Caco-2 (cell line): ENCODE measurements around the gene TTC39B. TPM values are rescaled to one million over a fixed set of nuclear protein-coding genes. Genes with fewer than 3 reads are reported as not detected.

Source experiments
- BruUV-seq: library from RNA; stranded (reverse); fragments of 400-500 nt; replicated peaks from 2 replicates; lab custom pipeline; 2021; lab: Mats Ljungman, UMichigan
- CTCF ChIA-PET: fragments of 300-600 bp; sonication (Branson Sonifier 250); formaldehyde crosslinking; loops from one replicate; lab custom pipeline; 2022; ENCODE audit warnings: antibody characterized with exemption; lab: Charles Lee
- POLR2A ChIA-PET: fragments of 300-600 bp; sonication (Branson Sonifier 250); formaldehyde crosslinking; loops from one replicate; lab custom pipeline; 2022; ENCODE audit warnings: antibody characterized with exemption; lab: Charles Lee
- DNase-seq, 2 experiments: peaks; one replicate each; pipeline versions ENCODE4 v3.0.0 to v3.0.0-alpha.2; 2020 to 2022
- H3K27me3 ChIP-seq: replicated peaks from 2 replicates; pipeline ENCODE4 v1.6.0; 2011; ENCODE audit warnings: low read length; ENCODE audit not compliant: control insufficient read depth, insufficient read depth
- H3K36me3 ChIP-seq: 2 replicates; pipeline ENCODE4 v1.5.1; 2011; ENCODE audit warnings: low read length; ENCODE audit not compliant: control insufficient read depth, insufficient read depth
- H3K4me1 ChIP-seq: fragments of 250-450 bp; sonication (Bioruptor Pico); 2 replicates; pipeline ENCODE4 v1.5.1; 2020; ENCODE audit warnings: mild to moderate bottlenecking
- H3K4me3 ChIP-seq: 2 replicates; pipeline ENCODE4 v1.5.1; 2011; ENCODE audit warnings: low read depth, mild to moderate bottlenecking, control low read depth, low read length
- H3K9me3 ChIP-seq: fragments of 250-450 bp; sonication (Bioruptor Pico); 2 replicates; pipeline ENCODE4 v1.5.1; 2020; ENCODE audit warnings: mild to moderate bottlenecking, moderate library complexity
- H3K27ac Mint-ChIP-seq: one replicate; pipeline ENCODE4 v1.8.0; 2022; ENCODE audit warnings: mixed read lengths; ENCODE audit not compliant: unreplicated experiment
- H3K27me3 Mint-ChIP-seq: one replicate; pipeline ENCODE4 v1.8.0; 2022; ENCODE audit warnings: mixed read lengths; ENCODE audit not compliant: insufficient read depth, unreplicated experiment
- H3K36me3 Mint-ChIP-seq: one replicate; pipeline ENCODE4 v1.8.0; 2022; ENCODE audit warnings: mild to moderate bottlenecking, mixed read lengths; ENCODE audit not compliant: insufficient read depth, unreplicated experiment
- H3K4me1 Mint-ChIP-seq: one replicate; pipeline ENCODE4 v1.8.0; 2022; ENCODE audit warnings: low read depth, mixed read lengths; ENCODE audit not compliant: unreplicated experiment
- H3K4me3 Mint-ChIP-seq: one replicate; pipeline ENCODE4 v1.8.0; 2022; ENCODE audit warnings: mild to moderate bottlenecking, moderate library complexity, mixed read lengths; ENCODE audit not compliant: unreplicated experiment
- H3K9me3 Mint-ChIP-seq: one replicate; pipeline ENCODE4 v1.8.0; 2022; ENCODE audit warnings: mixed read lengths; ENCODE audit not compliant: unreplicated experiment
- CTCF ChIP-seq, 2 experiments: fragments of 200-600 bp in 1 of 2; IDR thresholded peaks; 1 replicate in 1 of 2; 2 replicates in 1 of 2; pipeline versions ENCODE4 v1.5.1 to v1.8.0; 2011 to 2022; ENCODE audit warnings: antibody characterized with exemption in 1 of 2, control low read depth in 1 of 2, inconsistent platforms in 1 of 2, low read depth in 1 of 2, low read length in 1 of 2, mild to moderate bottlenecking in 1 of 2, moderate library complexity in 1 of 2; ENCODE audit not compliant: insufficient read depth in 1 of 2, severe bottlenecking in 1 of 2, unreplicated experiment in 1 of 2
- intact Hi-C: fragments of 100-400 bp; cut with micrococcal nuclease; formaldehyde crosslinking; loops from one replicate; pipeline ENCODE4 v1.10.0; 2022; ENCODE audit not compliant: unreplicated experiment
- total RNA-seq: library from RNA; stranded (reverse); gene quantifications from 2 replicates; pipeline ENCODE4 v1.2.3, GENCODE V29; 2022

The TTC39B gene
- total RNA-seq, 1 experiment from 2014 or later: 6.9 TPM

GRCh38 chr9:15203581-15203980 lies 103.4 kb downstream of the TTC39B start:
- Histone ChIP-seq H3K4me3 (no peak overlapping the region), H3K9me3 (no peaks in the 10 kb centered on the region), H3K27me3 (no peaks in the 10 kb centered on the region), H3K36me3 (no peaks in the 10 kb centered on the region; the same call in 1 of the 2 replicates), H3K4me1 (no peaks in the 10 kb centered on the region)
- no TSS peak for BruUV-seq
- POLR2A ChIA-PET: no interaction called here
- Mint-ChIP-seq H3K27me3 (no peaks in the 10 kb centered on the region), H3K27ac (no peak overlapping the region), H3K4me1 (no peaks in the 10 kb centered on the region), H3K36me3 (no peaks in the 10 kb centered on the region), H3K9me3 (no peaks in the 10 kb centered on the region), H3K4me3 (no peak overlapping the region)
- intact Hi-C loops: no loop called here
- no peak for DNase-seq
- TF ChIP-seq CTCF (IDR thresholded peaks at IDR 0.05; ENCODE audit: insufficient read depth in 1 of 2, low read depth in 1 of 2, low read length in 1 of 2, severe bottlenecking in 1 of 2, unreplicated experiment in 1 of 2): no peak
- CTCF ChIA-PET: no interaction called here

DNA sequence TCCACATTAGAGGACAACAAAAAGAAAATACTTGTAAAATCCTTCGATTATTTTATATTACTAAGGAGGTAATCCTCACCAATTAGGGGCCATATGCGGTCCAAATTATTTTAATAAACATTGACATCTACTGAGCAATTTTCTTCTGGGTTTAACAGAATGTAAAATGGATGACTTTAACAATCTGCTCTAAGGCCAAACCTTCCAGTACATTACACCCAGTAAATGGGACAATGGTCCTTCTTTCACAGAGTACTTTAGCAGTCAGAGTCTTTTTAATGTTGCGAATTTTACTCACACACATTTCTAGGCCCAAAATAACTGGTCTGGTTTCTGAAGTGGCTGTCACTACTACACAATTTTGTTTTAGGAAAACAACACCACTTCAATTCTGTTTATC lies 106.9 kb downstream of the TTC39B start:
- H3K27me3 ChIP-seq: no peaks in the 10 kb centered on the region
- no TSS peak for BruUV-seq
- no peaks in the 10 kb centered on the region for H3K4me1 ChIP-seq
- no peaks in the 10 kb centered on the region; the same call in 1 of the 2 replicates for H3K36me3 ChIP-seq
- H3K27me3 Mint-ChIP-seq: no peaks in the 10 kb centered on the region
- H3K9me3 Mint-ChIP-seq: no peaks in the 10 kb centered on the region
- ChIA-PET POLR2A (no interaction called here), CTCF (no interaction called here)
- H3K4me3 ChIP-seq: no peak overlapping the region
- intact Hi-C loops: no loop called here
- DNase-seq: no peak
- no peaks in the 10 kb centered on the region for H3K9me3 ChIP-seq
- no peak overlapping the region for H3K4me3 Mint-ChIP-seq
- no peaks in the 10 kb centered on the region for H3K36me3 Mint-ChIP-seq
- H3K27ac Mint-ChIP-seq: no peak overlapping the region
- TF ChIP-seq CTCF (IDR thresholded peaks at IDR 0.05; ENCODE audit: insufficient read depth in 1 of 2, low read depth in 1 of 2, low read length in 1 of 2, severe bottlenecking in 1 of 2, unreplicated experiment in 1 of 2): no peak
- H3K4me1 Mint-ChIP-seq: no peaks in the 10 kb centered on the region

DNA sequence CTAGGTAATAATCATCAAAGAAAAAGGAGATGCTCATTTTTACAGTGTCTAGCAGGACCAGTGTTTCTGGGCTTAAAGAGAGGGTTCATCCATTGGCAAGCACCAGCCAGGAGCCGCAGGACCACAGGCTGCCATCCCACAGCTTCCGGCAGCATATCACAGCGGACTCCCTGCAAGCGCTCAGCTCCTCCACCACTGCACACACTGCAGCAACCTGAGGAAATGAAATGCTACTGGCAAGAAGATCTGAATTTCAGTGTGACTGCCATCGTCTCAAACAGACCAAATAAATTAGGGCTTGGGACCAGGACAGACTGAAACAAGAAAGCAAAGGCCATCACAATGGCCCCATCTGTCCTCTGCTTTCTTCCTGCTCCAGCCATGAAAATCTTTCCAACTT lies 114.2 kb downstream of the TTC39B start:
- Histone ChIP-seq H3K9me3 (no peaks in the 10 kb centered on the region), H3K36me3 (no peaks in the 10 kb centered on the region), H3K4me1 (no peaks in the 10 kb centered on the region), H3K4me3 (no peak overlapping the region), H3K27me3 (no peaks in the 10 kb centered on the region)
- Mint-ChIP-seq H3K9me3 (no peaks in the 10 kb centered on the region), H3K4me3 (no peak overlapping the region), H3K27me3 (no peaks in the 10 kb centered on the region), H3K36me3 (peaks cover 5% of the 10 kb centered on the region), H3K4me1 (no peaks in the 10 kb centered on the region), H3K27ac (no peak overlapping the region)
- POLR2A ChIA-PET: no interaction called here
- intact Hi-C loops: no loop called here
- BruUV-seq: no TSS peak
- CTCF ChIA-PET: no interaction called here
- TF ChIP-seq CTCF (IDR thresholded peaks at IDR 0.05; ENCODE audit: insufficient read depth in 1 of 2, low read depth in 1 of 2, low read length in 1 of 2, severe bottlenecking in 1 of 2, unreplicated experiment in 1 of 2): no peak
- DNase-seq: no peak
